ENCODE data around the gene ELFN1.

ELFN1 gene

DNA sequence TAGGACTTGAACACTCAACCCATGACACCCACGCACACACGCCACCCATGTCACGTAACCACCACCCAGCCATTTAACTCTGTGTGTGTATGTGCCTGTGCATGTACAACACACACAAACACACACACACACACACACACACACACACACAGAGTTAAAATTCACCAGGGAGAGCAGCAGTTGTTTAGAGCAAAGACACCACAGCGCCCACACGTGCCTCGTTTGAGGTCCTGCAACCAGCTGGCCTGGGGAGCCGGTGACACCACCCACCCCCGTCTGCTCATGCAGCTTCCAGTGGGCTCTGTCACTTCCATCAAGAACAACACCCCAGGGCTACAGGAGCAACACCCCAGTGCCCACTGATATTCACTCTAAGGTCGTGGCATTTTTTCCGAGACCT is 97.4 kb downstream of the ELFN1 start:
- TF ChIP-seq, protein P1, sequence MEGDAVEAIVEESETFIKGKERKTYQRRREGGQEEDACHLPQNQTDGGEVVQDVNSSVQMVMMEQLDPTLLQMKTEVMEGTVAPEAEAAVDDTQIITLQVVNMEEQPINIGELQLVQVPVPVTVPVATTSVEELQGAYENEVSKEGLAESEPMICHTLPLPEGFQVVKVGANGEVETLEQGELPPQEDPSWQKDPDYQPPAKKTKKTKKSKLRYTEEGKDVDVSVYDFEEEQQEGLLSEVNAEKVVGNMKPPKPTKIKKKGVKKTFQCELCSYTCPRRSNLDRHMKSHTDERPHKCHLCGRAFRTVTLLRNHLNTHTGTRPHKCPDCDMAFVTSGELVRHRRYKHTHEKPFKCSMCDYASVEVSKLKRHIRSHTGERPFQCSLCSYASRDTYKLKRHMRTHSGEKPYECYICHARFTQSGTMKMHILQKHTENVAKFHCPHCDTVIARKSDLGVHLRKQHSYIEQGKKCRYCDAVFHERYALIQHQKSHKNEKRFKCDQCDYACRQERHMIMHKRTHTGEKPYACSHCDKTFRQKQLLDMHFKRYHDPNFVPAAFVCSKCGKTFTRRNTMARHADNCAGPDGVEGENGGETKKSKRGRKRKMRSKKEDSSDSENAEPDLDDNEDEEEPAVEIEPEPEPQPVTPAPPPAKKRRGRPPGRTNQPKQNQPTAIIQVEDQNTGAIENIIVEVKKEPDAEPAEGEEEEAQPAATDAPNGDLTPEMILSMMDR (IDR thresholded peaks at IDR 0.05; ENCODE audit: insufficient read depth, low read length, poor library complexity, severe bottlenecking), result no peak
- Histone ChIP-seq H3K36me3 (ENCODE audit: control insufficient read depth, insufficient read depth, low read length) (no peaks in the 10 kb centered on the region), H3K4me3 (replicated peaks; ENCODE audit: low read depth, low read length) (no peak overlapping the region), H3K27me3 (replicated peaks; ENCODE audit: control insufficient read depth, insufficient read depth, low read length) (no peaks in the 10 kb centered on the region)
- no peak for DNase-seq (ENCODE audit: extremely low read depth, insufficient read length)

DNA sequence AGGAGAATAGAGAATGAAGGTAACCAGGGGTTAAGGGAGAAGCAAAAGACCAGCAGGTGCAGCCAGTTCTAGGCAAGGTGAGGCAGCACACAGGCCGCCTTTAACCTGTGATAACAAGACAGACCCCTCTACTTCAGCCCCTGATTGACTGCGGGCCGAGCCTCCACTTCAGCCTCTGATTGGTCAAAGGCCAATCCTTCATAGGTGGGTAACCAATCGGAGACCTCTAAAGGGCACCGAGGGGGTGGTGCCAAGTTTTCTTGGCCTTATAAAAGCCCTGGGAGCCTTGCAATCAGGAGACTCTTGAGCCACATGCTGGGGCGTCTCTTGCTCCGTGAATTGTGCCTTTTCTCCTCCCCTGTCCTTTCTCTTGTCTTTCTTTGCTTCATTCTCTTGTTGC is 98.8 kb downstream of the ELFN1 start:
- no peaks in the 10 kb centered on the region for H3K36me3 ChIP-seq (ENCODE audit: control insufficient read depth, insufficient read depth, low read length)
- no peak for DNase-seq (ENCODE audit: extremely low read depth, insufficient read length)
- H3K4me3 ChIP-seq (replicated peaks; ENCODE audit: low read depth, low read length), result no peak overlapping the region
- TF ChIP-seq, protein P1 (IDR thresholded peaks at IDR 0.05; ENCODE audit: insufficient read depth, low read length, poor library complexity, severe bottlenecking), result no peak
- H3K27me3 ChIP-seq (replicated peaks; ENCODE audit: control insufficient read depth, insufficient read depth, low read length), result no peaks in the 10 kb centered on the region

DNA sequence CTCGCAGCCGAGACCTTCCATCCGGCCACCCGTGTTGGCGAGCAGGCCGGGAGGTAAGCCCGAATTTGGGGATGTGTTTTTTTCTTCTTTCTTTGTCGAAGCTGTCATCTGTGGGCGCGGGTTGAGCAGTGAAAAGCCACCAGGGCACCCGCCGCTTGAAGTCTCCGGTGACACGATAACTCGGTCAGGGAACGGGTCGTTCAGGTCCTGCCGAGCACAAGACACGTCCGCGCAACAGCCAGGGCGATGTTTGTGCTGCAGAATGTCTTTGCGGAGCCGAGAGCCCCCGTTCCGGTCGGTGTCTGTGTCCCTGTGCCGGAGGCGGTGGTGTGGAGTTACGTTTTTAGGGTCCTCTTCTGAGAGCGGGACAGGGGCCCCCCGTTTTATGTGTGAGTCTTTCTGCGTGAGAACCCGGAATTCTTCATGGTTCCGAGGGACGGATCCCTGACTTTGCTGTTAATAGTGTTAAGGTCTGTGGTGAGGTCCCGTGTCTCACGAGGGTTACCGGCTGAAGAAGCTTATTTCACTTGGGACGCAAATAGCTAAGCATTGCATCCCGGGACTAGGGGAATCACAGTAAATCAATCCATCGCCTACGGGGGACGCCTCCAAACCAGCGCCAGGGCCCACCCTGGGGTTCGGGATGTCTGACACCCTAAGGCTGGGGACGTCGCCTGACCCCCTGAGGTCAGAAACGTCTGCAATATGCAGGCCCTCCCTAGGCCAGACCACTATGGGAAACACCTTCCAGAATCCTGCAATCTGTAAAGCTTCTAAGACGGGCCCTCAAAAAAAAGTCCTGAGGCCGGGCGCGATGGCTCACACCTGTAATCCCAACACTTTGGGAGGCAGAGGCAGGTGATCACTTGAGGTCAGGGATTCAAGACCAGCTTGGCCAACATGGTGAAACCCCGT is 99.5 kb downstream of the ELFN1 start:
- TF ChIP-seq, protein P1 (IDR thresholded peaks at IDR 0.05; ENCODE audit: insufficient read depth, low read length, poor library complexity, severe bottlenecking), result no peak

DNA sequence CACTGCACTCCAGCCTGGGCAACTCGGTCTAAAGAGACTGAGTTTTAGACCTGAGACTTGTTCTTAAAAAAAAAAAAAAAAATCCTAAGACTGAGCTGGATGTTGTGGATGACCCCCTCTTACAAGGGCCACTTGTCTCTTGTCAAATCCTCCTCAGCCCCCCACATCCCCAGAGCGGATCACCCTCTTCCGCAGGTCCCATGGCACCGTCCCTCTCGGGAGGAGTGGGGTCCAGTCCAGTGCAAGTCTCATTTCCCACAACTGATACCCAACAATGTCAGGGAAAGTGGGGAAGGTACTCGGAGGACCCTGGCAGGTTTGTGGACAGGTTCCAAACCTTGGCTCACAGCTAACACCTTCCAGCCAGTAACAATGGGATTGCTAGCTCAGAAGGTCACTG is 100.3 kb downstream of the ELFN1 start:
- no peak for DNase-seq (ENCODE audit: extremely low read depth, insufficient read length)
- Histone ChIP-seq H3K36me3 (ENCODE audit: control insufficient read depth, insufficient read depth, low read length) (no peaks in the 10 kb centered on the region), H3K4me3 (replicated peaks; ENCODE audit: low read depth, low read length) (no peak overlapping the region), H3K27me3 (replicated peaks; ENCODE audit: control insufficient read depth, insufficient read depth, low read length) (no peaks in the 10 kb centered on the region)
- TF ChIP-seq, protein P1 (IDR thresholded peaks at IDR 0.05; ENCODE audit: insufficient read depth, low read length, poor library complexity, severe bottlenecking), result no peak

More for the DNA sequence above, 99.5 kb downstream of the ELFN1 start:
- Histone ChIP-seq H3K4me3 (replicated peaks; ENCODE audit: low read depth, low read length) (no peak overlapping the region), H3K36me3 (ENCODE audit: control insufficient read depth, insufficient read depth, low read length) (no peaks in the 10 kb centered on the region), H3K27me3 (replicated peaks; ENCODE audit: control insufficient read depth, insufficient read depth, low read length) (no peaks in the 10 kb centered on the region)
- DNase-seq (ENCODE audit: extremely low read depth, insufficient read length), result no peak

DNA sequence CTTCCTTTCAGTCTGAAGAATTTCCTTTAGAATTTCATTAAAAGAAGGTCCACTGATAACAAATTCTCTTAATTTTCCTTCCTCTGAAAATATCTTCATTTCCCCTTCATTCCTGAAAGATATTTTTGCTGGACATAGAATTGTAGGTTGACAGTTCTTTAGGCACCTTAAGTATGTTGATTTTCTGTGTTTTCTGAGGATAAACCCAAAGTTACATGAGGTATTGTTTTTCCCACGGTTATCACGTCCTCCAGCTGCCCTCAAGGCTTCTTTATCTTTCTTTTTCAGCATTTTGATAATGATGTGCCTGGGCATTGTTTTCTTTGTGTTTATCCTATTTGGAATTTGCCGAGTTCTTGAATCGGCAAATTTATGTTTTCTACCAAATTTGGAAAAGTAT is 105.3 kb downstream of the ELFN1 start:
- no peak for DNase-seq (ENCODE audit: extremely low read depth, insufficient read length)
- no peak overlapping the region for H3K4me3 ChIP-seq (replicated peaks; ENCODE audit: low read depth, low read length)
- TF ChIP-seq, protein P1 (IDR thresholded peaks at IDR 0.05; ENCODE audit: insufficient read depth, low read length, poor library complexity, severe bottlenecking), result no peak
- H3K36me3 ChIP-seq (ENCODE audit: control insufficient read depth, insufficient read depth, low read length), result no peaks in the 10 kb centered on the region
- no peaks in the 10 kb centered on the region for H3K27me3 ChIP-seq (replicated peaks; ENCODE audit: control insufficient read depth, insufficient read depth, low read length)
